Psoas muscle (tissue), 8 donors: Measurements from ENCODE around the gene MRPL51. TPM values are rescaled to one million over a fixed set of nuclear protein-coding genes. Genes with fewer than 3 reads are reported as not detected.

Experiments used
- ATAC-seq, 4 donors: fragments of 200-7000 bp; cut with Tn5 transposase; one replicate each; pipeline ENCODE4 v1.9.1; 2020; ENCODE audit warnings: moderate library complexity in 3 of 4, mild to moderate bottlenecking in 2 of 4
- DNase-seq, 2 donors: peaks; one replicate each; pipeline ENCODE4 v3.0.0-alpha.2; 2020
- H3K27ac ChIP-seq: fragments of 200-600 bp; one replicate; pipeline ENCODE4 v1.8.0; 2022
- H3K27me3 ChIP-seq, 3 donors: fragments of 200-600 bp in 1 of 3; one replicate each; pipeline versions ENCODE4 v1.6.1 to v1.8.0; 2013 to 2022; ENCODE audit warnings: low read length in 2 of 3, mild to moderate bottlenecking in 2 of 3, moderate library complexity in 1 of 3; ENCODE audit not compliant: insufficient read depth in 3 of 3
- H3K36me3 ChIP-seq, 2 donors: fragments of 200-600 bp in 1 of 2; one replicate each; pipeline versions ENCODE4 v1.6.1 to v1.8.0; 2013 to 2022; ENCODE audit warnings: low read depth in 1 of 2, mild to moderate bottlenecking in 1 of 2, moderate library complexity in 1 of 2; ENCODE audit not compliant: insufficient read depth in 1 of 2
- H3K4me1 ChIP-seq: fragments of 200-600 bp; one replicate; pipeline ENCODE4 v1.8.0; 2022
- H3K4me3 ChIP-seq: fragments of 200-600 bp; one replicate; pipeline ENCODE4 v1.8.0; 2022; ENCODE audit warnings: mild to moderate bottlenecking
- H3K9me3 ChIP-seq: fragments of 200-600 bp; one replicate; pipeline ENCODE4 v1.8.0; 2022
- whole genome bisulfite sequencing, 3 donors: extraction: QIAGEN DNeasy Blood & Tissue Kit; methylation state at CpG; one replicate each; pipeline versions ENCODE4 v1.1.6 to v1.1.7; 2013; 5-methylcytosine and 5-hydroxymethylcytosine counted together
- intact Hi-C, 2 donors: fragments of 100-400 bp; cut with DNase I; formaldehyde crosslinking; loops; one replicate each; pipeline versions ENCODE4 v1.11.0 to v1.14.2; 2022
- polyA plus RNA-seq, 3 donors: library from polyadenylated mRNA; stranded (reverse); fragments of 200-250 nt; gene quantifications; one replicate each; pipeline ENCODE4 v1.2.3, GENCODE V29; 2013
- total RNA-seq, 4 donors: library from RNA; stranded (reverse); fragmentation: NEBNext Ultra II Directional in 2 of 4; extraction: Animal tissue kit (Norgen Biotek cat#: 25700) in 2 of 4; gene quantifications; one replicate each; pipeline versions ENCODE4 v1.2.1 to v1.2.4, GENCODE V29; 2021 to 2023
- TF ChIP-seq, protein P1 (sequence below): fragments of 200-600 bp; IDR thresholded peaks from one replicate; pipeline ENCODE4 v1.8.0; 2022; ENCODE audit warnings: antibody characterized with exemption
- donor health status: healthy with polysubstance abuse.
- donor health status: DM: no; HTN: no; CAD: no; lungs with moderate emphysema.
- donor health status: Bipolar disorder and iron deficiency.
- donor health status: healthy.
- donor health status: DM: yes; HTN: yes; CAD: no.
- donor health status: DM: no; HTN: no; CAD: no.
- donor health status: DM: no; HTN: no; CAD: no.
- donor health status: DM: yes; HTN: yes; CAD: no.

The MRPL51 gene
- total and polyA plus RNA-seq, 7 donors: 153 to 250 (median 203) TPM

DNA sequence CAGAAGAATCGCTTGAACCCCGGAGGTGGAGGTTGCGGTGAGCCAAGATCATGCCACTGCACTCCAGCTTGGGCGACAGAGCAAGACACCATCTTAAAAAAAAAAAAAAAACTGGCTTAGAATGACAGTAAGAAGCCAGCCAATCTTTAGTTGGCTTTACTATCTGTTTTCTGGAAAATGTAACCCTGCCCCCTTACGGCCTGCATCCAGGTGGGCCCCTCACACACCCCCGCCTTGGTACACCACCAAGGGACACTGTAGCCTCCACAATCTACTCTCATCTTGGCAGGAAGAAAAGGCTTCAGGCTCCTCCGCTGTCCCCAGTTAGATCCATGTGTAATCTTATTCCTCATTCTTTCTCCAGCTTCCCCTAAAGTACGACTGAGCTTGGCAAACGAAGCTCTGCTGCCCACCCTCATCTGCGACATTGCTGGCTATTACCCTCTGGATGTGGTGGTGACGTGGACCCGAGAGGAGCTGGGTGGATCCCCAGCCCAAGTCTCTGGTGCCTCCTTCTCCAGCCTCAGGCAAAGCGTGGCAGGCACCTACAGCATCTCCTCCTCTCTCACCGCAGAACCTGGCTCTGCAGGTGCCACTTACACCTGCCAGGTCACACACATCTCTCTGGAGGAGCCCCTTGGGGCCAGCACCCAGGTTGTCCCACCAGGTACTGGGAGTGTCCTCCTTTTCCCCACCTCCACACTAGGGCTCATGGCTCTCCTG lies 34.6 kb downstream of the MRPL51 start:
- Histone ChIP-seq H3K9me3 (no peaks in the 10 kb centered on the region), H3K27me3 (no peaks in the 10 kb centered on the region), H3K4me1 (peaks cover 11% of the 10 kb centered on the region), H3K36me3 (peaks cover 15 to 99% of the 10 kb centered on the region in 2 donors), H3K27ac (no peak overlapping the region), H3K4me3 (no peak overlapping the region)
- 88 to 90% (median 90%) methylated on average over 14 of the region's 14 CpGs for WGBS, 3 donors
- TF ChIP-seq, protein P1, sequence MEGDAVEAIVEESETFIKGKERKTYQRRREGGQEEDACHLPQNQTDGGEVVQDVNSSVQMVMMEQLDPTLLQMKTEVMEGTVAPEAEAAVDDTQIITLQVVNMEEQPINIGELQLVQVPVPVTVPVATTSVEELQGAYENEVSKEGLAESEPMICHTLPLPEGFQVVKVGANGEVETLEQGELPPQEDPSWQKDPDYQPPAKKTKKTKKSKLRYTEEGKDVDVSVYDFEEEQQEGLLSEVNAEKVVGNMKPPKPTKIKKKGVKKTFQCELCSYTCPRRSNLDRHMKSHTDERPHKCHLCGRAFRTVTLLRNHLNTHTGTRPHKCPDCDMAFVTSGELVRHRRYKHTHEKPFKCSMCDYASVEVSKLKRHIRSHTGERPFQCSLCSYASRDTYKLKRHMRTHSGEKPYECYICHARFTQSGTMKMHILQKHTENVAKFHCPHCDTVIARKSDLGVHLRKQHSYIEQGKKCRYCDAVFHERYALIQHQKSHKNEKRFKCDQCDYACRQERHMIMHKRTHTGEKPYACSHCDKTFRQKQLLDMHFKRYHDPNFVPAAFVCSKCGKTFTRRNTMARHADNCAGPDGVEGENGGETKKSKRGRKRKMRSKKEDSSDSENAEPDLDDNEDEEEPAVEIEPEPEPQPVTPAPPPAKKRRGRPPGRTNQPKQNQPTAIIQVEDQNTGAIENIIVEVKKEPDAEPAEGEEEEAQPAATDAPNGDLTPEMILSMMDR: no peak
- DNase-seq (no peak), ATAC-seq (no peak)
- intact Hi-C loops: no loop called here

DNA sequence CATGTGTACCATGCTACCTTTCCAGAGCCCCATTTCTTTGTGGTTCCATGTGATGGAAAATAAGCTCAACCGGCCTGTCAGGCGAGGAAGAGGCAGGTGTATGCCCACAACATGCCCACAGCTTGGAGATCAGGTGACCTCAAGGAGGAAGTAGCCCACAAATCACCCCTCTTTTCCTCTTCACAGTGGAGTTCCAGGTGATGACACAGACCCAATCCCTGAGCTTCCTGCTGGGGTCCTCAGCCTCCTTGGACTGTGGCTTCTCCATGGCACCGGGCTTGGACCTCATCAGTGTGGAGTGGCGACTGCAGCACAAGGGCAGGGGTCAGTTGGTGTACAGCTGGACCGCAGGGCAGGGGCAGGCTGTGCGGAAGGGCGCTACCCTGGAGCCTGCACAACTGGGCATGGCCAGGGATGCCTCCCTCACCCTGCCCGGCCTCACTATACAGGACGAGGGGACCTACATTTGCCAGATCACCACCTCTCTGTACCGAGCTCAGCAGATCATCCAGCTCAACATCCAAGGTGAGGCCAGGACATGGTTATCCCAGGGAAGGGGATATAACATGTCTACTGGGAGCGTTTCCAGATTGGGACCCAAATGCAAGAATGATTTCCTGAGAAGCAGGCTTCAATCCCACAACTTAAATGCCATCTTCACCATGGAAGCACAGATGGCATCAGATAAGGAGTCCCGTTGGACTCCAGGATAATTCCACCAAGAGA lies 35.7 kb downstream of the MRPL51 start:
- no peak overlapping the region for H3K27ac ChIP-seq
- 85 to 93% (median 86%) methylated on average over 12 of the region's 12 CpGs for WGBS, 3 donors
- no peak overlapping the region for H3K4me3 ChIP-seq
- H3K27me3 ChIP-seq: no peaks in the 10 kb centered on the region
- TF ChIP-seq, protein P1: no peak
- H3K9me3 ChIP-seq: no peaks in the 10 kb centered on the region
- peaks cover 9 to 94% of the 10 kb centered on the region in 2 donors for H3K36me3 ChIP-seq
- intact Hi-C loops: no loop called here
- DNase-seq: no peak
- H3K4me1 ChIP-seq: peaks cover 22% of the 10 kb centered on the region
- ATAC-seq: no peak

DNA sequence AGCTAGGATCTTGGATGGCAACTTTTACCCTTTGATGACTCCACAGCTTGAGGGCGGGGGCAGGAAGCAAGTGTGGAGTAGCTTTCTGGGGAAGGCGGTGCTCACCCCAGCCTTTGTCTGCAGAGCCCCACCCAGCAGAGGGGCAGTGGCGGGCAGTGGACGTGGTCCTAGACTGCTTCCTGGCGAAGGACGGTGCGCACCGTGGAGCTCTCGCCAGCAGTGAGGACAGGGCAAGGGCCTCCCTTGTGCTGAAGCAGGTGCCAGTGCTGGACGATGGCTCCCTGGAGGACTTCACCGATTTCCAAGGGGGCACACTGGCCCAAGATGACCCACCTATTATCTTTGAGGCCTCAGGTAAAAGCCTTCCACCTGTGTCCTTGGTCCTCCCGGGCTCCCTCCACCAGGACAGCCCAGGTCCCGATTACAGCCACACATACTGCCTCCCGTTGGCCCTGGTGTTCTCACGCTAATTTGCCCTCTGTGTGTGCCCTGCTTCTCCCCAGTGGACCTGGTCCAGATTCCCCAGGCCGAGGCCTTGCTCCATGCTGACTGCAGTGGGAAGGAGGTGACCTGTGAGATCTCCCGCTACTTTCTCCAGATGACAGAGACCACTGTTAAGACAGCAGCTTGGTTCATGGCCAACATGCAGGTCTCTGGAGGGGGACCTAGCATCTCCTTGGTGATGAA lies 40.0 kb downstream of the MRPL51 start:
- WGBS, 3 donors: 27 to 43% (median 34%) methylated on average over 17 of the region's 17 CpGs
- Histone ChIP-seq H3K4me1 (peaks cover 11% of the 10 kb centered on the region), H3K9me3 (no peaks in the 10 kb centered on the region), H3K4me3 (peak overlapping the region; percentile 90), H3K27ac (peak overlapping the region; percentile 95), H3K27me3 (no peaks in the 10 kb centered on the region), H3K36me3 (peaks cover 6 to 52% of the 10 kb centered on the region in 2 donors)
- ATAC-seq: peak in 2 of 4 donors; percentile 10 to 11
- TF ChIP-seq, protein P1: no peak
- DNase-seq: no peak
- intact Hi-C loops: loop anchor here (1.0 to 5.0 kb wide), 2 partner anchors 15 to 126 kb away; no protein-coding TSS in a partner anchor

DNA sequence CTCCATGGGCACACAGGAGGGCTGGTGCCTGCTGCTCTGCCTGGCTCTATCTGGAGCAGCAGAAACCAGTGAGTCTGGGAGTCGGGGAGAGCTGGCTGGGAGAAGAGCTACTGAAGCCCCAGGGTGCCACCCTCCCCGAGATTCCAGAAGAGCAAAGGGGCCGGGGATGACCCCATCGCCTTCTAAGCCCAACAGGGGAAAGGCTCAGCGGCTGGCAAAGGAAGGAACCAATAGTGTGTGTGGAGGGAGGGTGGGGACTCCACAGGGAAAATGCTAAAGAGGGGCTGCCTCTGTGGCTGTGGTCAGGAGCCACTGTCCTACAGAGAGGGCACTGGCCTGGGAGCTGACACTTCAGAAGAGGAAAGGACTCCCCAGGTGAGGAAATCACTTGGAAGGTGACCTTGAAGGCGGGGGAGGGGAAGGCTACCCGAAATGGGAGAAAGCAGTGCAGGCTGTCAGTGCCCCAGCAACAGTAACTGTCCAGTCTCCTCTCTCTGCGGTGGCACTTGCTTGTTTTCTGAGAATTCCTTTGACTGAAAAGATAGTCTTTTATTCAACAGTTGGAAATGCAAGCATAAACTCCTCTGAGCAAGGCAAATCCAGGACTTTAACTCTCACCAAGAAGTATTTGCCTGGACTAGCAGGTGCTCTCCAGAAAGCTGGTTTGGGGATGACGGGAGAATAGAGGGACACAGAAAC lies 40.7 kb downstream of the MRPL51 start:
- ATAC-seq: peak; percentile 41 to 64 (median 56)
- Histone ChIP-seq H3K4me3 (peak overlapping the region; percentile 90), H3K9me3 (no peaks in the 10 kb centered on the region), H3K27me3 (no peaks in the 10 kb centered on the region), H3K36me3 (peaks cover 1 to 51% of the 10 kb centered on the region in 2 donors), H3K4me1 (peaks cover 11% of the 10 kb centered on the region), H3K27ac (peak overlapping the region; percentile 95)
- intact Hi-C loops: loop anchor here in 1 of 2 donors (5.0 kb wide), 1 partner anchor 125 kb away; no protein-coding TSS in a partner anchor
- TF ChIP-seq, protein P1: no peak
- 1 to 3% (median 1%) methylated on average over 9 of the region's 9 CpGs for WGBS, 3 donors
- peak in 1 of 2 donors; percentile 43 for DNase-seq
